HG02588 (cell line): ENCODE results near the gene COL24A1.
"Not testable (repeated sequence)": the region's sequence is repeated elsewhere in the genome, so short reads cannot be mapped to it uniquely, and the experiment has no call there.

Experiments
- ATAC-seq: cut with Tn5 transposase; IDR thresholded peaks from one replicate; pipeline ENCODE4 v1.9.1; 2021; ENCODE audit warnings: mild to moderate bottlenecking, moderate library complexity; ENCODE audit not compliant: unreplicated experiment

Gene COL24A1

GRCh38 chr1:85900921-85901320 lies 255.7 kb downstream of the COL24A1 start:
- ATAC-seq: no peak

DNA sequence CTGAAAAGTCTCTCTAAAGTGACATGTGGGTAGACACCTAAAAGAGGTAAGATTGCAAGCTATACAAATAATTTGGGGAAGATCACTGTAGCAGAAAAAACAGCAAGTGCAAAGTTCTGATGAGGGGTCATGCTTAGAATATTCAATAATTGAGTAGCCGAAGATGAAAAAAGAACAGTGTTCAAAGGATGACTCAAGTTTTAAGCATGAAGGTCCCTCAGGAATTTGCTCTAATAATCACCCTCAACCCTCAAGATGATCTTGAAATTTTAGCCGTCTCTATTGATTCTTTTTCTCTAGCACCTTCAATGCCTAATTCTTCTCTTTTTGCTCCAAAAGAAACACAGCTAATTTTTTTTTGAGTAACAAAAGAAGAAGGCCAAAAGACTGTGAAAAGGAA lies 257.7 kb downstream of the COL24A1 start:
- no peak for ATAC-seq

DNA sequence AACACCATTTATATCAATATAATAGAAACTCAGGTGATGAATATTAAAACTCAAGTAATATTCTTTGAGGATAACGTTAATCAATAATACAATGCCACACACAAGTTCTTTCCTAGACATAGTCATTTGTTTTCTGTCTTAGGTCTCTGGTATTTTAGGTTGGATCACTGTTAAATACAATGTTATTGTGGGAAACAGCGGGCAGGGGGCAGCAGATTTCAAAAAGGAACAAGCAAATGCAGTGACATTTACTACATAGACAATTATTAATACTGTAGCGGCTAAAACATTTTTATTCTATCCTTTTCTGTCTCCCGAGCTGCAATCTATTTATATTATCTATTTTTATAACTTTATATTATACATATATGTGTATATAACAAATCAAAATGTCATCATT lies 261.9 kb downstream of the COL24A1 start:
- peak; percentile 58 for ATAC-seq

DNA sequence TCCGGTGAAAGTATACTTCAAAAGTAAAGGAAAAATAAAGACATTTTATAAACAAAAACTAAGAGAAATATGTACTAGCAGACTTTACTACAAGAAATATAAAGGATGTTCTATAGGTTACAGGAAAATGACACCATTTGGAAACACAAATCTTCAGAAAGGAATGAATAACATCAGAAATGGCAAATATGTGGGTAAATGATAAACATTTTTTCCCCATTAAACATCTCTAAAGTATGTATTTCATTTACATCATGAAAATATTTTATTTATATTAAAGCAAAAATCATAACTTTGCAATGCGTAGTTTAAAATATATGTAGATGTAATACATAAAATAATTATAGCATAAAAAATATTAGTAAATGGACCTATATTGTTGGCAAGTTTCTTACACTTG lies 264.2 kb downstream of the COL24A1 start:
- ATAC-seq: no peak

DNA sequence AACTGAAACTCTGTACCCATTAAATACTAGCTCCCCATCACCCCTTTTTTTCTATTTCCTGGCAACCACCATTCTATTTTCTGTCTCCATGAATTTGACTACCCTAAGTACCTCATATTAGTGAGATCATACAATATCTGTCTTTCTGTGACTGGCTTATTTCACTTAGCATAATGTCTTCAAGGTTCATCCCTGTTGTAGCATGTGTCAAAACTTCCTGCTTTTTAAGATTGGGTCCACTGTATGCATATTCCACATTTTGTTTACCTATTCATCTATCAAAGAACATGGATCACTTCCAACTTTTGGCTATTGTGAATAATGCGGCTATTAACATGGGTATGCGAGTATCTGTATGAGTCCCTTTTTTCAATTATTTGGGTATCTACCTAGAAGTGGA lies 266.7 kb downstream of the COL24A1 start:
- no peak for ATAC-seq

- ATAC-seq: no peak
Observed at GRCh38 chr1:85888921-85889320, 267.7 kb downstream of the COL24A1 start.

GRCh38 chr1:85884372-85885035 lies 272.1 kb downstream of the COL24A1 start:
- ATAC-seq: no peak

- ATAC-seq: no peak
Observed at GRCh38 chr1:85867189-85867588, 289.4 kb downstream of the COL24A1 start.

- ATAC-seq: no peak
Observed at GRCh38 chr1:85865213-85865612, 291.4 kb downstream of the COL24A1 start.

- no peak for ATAC-seq
Observed at GRCh38 chr1:85864727-85865126, 291.8 kb downstream of the COL24A1 start.

DNA sequence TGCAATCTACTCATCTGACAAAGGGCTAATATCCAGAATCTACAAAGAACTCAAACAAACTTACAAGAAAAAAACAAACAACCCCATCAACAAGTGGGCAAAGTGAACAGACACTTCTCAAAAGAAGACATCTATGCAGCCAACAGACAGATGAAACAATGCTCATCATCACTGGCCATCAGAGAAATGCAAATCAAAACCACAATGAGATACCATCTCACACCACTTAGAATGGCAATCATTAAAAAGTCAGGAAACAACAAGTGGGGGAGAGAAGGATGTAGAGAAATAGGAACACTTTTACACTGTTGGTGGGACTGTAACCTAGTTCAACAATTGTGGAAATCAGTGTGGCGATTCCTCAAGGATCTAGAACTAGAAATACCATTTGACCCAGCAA lies 292.9 kb downstream of the COL24A1 start:
- not testable (repeated sequence) for ATAC-seq

DNA sequence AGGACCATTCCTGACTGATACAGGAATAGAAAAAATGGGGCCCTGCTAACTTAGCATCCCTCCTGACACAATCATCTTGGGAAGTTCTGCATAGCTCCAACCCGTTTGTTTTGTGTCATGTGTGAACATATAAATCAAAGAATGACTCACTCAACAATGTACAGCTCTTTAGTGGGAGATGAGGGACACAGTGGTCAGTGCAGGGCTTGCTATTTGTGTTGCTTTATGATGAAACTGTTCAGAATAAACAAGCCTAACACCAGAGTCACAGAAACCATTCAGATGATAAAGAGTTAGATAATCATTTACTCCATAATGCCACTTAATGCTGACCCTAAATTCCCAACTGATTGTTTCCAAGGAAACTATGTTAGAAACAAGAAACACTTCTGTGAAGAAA lies 294.1 kb downstream of the COL24A1 start:
- no peak for ATAC-seq

DNA sequence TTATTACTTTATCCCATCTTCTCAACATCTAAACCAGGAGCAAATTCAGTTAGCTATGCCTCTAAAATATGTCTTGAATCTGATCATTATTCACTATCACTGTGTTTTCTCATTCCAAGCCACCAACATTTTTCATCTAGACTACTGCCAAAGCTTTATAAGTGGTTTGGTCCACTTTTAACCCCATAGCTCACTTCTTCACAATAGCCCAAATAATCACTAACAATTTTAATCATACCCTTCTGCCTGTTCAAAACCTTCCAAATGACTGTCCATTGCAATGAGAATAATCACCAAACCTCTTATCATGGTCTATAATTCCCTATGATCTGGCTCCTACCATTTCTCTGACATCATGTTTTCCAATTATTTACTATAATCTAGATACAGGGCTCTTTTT lies 298.6 kb downstream of the COL24A1 start:
- ATAC-seq: no peak

- no peak for ATAC-seq
Observed at GRCh38 chr1:85850238-85850637, 306.3 kb downstream of the COL24A1 start.

- ATAC-seq: no peak
Observed at GRCh38 chr1:85849660-85850059, 306.9 kb downstream of the COL24A1 start.

GRCh38 chr1:85847356-85847755 lies 309.2 kb downstream of the COL24A1 start:
- ATAC-seq: no peak

- no peak for ATAC-seq
Observed at GRCh38 chr1:85846706-85847105, 309.9 kb downstream of the COL24A1 start.

DNA sequence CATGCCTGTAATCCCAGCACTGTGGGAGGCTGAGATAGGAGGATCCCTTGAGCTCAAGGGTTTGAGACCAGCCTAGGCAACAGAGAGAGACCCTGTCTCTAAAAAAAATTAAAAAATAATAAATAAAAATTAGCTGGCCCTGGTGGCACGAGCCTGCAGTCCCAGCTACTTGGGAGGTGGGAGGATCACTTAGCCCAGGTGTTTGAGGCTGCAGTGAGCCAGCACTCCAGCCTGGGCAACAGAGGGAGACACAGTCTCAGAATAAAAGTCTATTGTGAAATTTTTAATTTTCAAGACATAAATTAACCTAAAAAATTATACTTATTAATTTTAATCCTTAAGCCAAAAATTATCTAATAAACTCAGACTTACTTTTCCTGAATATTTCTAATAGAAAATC lies 317.1 kb downstream of the COL24A1 start:
- ATAC-seq: no peak

- ATAC-seq: peak; percentile 84
Observed at GRCh38 chr1:85838238-85838637, 318.3 kb downstream of the COL24A1 start.

DNA sequence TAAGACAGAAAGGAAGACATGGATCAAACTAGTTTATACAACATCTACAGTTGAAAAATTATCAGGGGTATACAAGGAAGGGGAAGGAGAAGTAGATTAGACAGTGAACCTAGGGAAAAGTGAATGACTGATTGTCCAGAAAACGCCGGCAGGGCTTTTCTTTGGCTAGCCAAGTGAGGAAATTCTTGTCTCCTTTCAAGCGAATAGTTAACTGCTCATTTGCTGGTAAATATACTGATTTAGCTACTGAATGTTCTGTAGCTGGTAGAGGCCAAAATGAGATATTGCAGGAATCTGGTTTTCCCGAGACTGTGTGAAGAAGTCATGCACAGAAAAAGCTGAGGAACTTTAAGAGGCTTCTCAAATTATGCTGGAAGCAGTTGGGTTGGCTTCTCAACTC lies 319.8 kb downstream of the COL24A1 start:
- no peak for ATAC-seq

DNA sequence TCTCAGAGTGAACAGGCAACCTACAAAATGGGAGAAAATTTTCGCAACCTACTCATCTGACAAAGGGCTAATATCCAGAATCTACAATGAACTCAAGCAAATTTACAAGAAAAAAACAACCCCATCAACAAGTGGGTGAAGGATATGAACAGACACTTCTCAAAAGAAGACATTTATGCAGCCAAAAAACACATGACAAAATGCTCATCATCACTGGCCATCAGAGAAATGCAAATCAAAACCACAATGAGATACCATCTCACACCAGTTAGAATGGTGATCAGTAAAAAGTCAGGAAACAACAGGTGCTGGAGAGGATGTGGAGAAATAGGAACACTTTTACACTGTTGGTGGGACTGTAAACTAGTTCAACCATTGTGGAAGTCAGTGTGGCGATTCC lies 323.4 kb downstream of the COL24A1 start:
- not testable (repeated sequence) for ATAC-seq

DNA sequence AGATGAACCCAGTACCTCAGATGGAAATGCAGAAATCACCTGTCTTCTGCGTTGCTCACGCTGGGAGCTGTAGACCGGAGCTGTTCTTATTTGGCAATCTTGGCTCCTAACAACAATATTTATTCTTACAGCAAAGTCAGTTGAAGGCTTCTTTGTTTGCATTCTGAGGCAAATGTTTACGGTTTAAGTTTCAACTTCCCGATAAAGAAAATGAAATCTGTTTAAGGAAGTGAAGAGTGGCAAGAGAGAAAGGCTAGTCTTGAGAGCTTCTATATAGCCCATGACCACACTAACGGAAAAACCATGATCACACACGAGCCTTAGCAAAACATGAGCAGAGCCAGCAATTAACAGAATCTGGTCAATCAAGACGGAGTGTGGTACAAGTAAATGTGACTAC lies 325.7 kb downstream of the COL24A1 start:
- ATAC-seq: no peak
